ENCODE results near the gene AP5S1. TPM values are rescaled to one million over a fixed set of nuclear protein-coding genes. Genes with fewer than 3 reads are reported as not detected.

Gene AP5S1
- total and polyA plus RNA-seq, 9 of the 15 experiments (the other 6 are each of a cell fraction or from before 2014, with no cell fraction given) = 2.6 to 8.8 (median 4.4) TPM

DNA sequence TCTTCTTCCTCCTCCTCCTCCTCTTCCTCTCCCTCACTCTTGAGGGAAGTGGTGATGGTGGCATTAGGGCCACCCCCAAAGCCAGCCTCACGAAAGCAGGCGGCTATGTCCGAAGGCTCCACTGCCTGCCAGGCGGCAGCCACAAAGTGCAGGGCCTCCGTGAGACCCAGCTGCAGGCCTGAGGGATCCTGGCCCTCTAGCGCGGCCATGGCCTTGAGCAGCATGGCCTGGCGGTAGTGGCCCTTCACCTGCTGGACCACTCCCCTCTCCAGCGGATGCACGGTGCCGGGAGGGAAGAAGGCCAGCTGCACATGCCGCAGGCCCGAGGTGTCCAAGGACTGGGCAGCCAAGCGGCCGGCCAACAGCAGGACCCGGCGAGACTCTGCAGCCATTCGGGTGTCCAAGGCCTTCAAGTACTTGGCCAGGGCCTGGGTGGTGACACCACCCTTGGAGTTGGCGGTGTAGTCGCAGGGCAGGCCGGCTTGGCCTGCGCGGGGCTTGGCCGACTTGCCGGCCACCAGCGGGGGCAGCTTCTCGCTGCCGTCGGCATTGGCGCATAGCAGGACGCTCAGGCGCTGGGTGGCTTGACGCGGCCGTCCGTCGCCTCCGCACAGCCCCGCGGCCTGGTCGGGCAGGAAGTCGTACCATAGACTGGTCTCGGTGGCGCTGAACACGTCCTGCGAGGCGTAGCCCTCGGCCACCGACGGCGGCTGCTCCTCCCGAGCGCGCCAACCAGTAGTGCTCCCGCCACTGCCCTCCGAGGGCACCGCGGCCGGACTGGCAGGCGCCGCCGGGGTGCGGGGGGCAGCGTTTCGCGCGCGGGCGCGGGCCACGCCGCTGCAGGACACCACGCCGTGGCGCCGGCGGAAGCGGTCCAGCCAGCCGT is 34.9 kb upstream of the AP5S1 start:
- Histone ChIP-seq H3K9me1 (ENCODE audit: control insufficient read depth, insufficient read depth, low read length) (no peaks in the 10 kb centered on the region), H3K9ac (ENCODE audit: insufficient read depth in 1 of 2, low read depth in 2 of 2, low read length in 2 of 2) (peak overlapping the region; percentile 60 to 93), H3K79me2 (ENCODE audit: control insufficient read depth, insufficient read depth, low read length) (peaks cover 31% of the 10 kb centered on the region), H3K4me2 (ENCODE audit: insufficient read depth, low read length) (peak overlapping the region; percentile 86), H3K4me3 (peak overlapping the region; percentile 58), H3K36me3 (ENCODE audit: control insufficient read depth, insufficient read depth, low read length) (peaks cover 21% of the 10 kb centered on the region; the same call in 1 of the 3 replicates), H4K20me1 (replicated peaks; ENCODE audit: control insufficient read depth, insufficient read depth, low read length) (peaks cover 6% of the 10 kb centered on the region), H2AFZ (ENCODE audit: low read depth, low read length) (peak overlapping the region; percentile 38; the same call in 1 of the 2 replicates), H3K4me1 (replicated peaks in 1 of 2; ENCODE audit: control insufficient read depth in 2 of 2, insufficient read depth in 2 of 2, low read length in 2 of 2) (peaks cover 8 to 34% of the 10 kb centered on the region in 2 experiments; a peak in 3 of 5 replicates), H3K27ac (ENCODE audit: extremely low read depth, low read depth, low read length) (peak overlapping the region; percentile 72), H3K9me3 (replicated peaks; ENCODE audit: control insufficient read depth, insufficient read depth, low read depth, low read length) (no peaks in the 10 kb centered on the region), H3K27me3 (ENCODE audit: control insufficient read depth in 2 of 2, insufficient read depth in 2 of 2, low read length in 2 of 2) (no peaks in the 10 kb centered on the region)
- DNase-seq (ENCODE audit: extremely low read depth in 1 of 4, low spot score in 3 of 4) (peak in 3 of 4 experiments; percentile 24 to 45 (median 35)), ATAC-seq (peak; percentile 35), FAIRE-seq (no peak)
- in situ Hi-C loops (cut with MboI) = no loop called here
- ChIA-PET CTCF (ENCODE audit: low intra/inter-chr PET ratio) (interaction anchor here (3.4 kb wide), 1 partner anchor 35 kb away, joined by 12 read pairs; the partner anchor contains the start of gene AP5S1), POLR2A (interaction anchor here (0.5 to 1.5 kb wide), 5 partner anchors 10 to 84 kb away, joined by 3 to 4 read pairs (median 3); partner anchors contain the start of gene AP5S1)
- intact Hi-C loops (cut with micrococcal nuclease) = loop anchor here (2.0 to 10.0 kb wide), 4 partner anchors 35 to 409 kb away; partner anchors contain the start of genes AP5S1 and MAVS
- 4% methylated on average over 44 of the region's 79 CpGs for WGBS (ENCODE audit: insufficient coverage, low coverage, missing lambda C conversion rate)
- no TSS peak for BruUV-seq (replicated peaks)
- TF ChIP-seq, protein P1, sequence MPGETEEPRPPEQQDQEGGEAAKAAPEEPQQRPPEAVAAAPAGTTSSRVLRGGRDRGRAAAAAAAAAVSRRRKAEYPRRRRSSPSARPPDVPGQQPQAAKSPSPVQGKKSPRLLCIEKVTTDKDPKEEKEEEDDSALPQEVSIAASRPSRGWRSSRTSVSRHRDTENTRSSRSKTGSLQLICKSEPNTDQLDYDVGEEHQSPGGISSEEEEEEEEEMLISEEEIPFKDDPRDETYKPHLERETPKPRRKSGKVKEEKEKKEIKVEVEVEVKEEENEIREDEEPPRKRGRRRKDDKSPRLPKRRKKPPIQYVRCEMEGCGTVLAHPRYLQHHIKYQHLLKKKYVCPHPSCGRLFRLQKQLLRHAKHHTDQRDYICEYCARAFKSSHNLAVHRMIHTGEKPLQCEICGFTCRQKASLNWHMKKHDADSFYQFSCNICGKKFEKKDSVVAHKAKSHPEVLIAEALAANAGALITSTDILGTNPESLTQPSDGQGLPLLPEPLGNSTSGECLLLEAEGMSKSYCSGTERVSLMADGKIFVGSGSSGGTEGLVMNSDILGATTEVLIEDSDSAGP (CRISPR knock-in tag; IDR thresholded peaks at IDR 0.05) = 0 out of 2 replicates have a peak, but pooled peaks have one; percentile 10
- TF ChIP-seq FOXP1 (CRISPR knock-in tag; IDR thresholded peaks at IDR 0.05) = peak; percentile 83
- TF ChIP-seq, protein P2, sequence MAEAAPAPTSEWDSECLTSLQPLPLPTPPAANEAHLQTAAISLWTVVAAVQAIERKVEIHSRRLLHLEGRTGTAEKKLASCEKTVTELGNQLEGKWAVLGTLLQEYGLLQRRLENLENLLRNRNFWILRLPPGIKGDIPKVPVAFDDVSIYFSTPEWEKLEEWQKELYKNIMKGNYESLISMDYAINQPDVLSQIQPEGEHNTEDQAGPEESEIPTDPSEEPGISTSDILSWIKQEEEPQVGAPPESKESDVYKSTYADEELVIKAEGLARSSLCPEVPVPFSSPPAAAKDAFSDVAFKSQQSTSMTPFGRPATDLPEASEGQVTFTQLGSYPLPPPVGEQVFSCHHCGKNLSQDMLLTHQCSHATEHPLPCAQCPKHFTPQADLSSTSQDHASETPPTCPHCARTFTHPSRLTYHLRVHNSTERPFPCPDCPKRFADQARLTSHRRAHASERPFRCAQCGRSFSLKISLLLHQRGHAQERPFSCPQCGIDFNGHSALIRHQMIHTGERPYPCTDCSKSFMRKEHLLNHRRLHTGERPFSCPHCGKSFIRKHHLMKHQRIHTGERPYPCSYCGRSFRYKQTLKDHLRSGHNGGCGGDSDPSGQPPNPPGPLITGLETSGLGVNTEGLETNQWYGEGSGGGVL (CRISPR knock-in tag; IDR thresholded peaks at IDR 0.05) = no peak
- TF ChIP-seq, protein P3, sequence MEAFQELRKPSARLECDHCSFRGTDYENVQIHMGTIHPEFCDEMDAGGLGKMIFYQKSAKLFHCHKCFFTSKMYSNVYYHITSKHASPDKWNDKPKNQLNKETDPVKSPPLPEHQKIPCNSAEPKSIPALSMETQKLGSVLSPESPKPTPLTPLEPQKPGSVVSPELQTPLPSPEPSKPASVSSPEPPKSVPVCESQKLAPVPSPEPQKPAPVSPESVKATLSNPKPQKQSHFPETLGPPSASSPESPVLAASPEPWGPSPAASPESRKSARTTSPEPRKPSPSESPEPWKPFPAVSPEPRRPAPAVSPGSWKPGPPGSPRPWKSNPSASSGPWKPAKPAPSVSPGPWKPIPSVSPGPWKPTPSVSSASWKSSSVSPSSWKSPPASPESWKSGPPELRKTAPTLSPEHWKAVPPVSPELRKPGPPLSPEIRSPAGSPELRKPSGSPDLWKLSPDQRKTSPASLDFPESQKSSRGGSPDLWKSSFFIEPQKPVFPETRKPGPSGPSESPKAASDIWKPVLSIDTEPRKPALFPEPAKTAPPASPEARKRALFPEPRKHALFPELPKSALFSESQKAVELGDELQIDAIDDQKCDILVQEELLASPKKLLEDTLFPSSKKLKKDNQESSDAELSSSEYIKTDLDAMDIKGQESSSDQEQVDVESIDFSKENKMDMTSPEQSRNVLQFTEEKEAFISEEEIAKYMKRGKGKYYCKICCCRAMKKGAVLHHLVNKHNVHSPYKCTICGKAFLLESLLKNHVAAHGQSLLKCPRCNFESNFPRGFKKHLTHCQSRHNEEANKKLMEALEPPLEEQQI (IDR thresholded peaks at IDR 0.05) = no peak
- TF ChIP-seq GATAD2A (IDR thresholded peaks at IDR 0.05) = no peak
- TF ChIP-seq POLR2G (IDR thresholded peaks at IDR 0.05; ENCODE audit: low read depth, low read length) = peak; percentile 5; the same call in 1 of the 2 replicates
- TF ChIP-seq, protein P4, sequence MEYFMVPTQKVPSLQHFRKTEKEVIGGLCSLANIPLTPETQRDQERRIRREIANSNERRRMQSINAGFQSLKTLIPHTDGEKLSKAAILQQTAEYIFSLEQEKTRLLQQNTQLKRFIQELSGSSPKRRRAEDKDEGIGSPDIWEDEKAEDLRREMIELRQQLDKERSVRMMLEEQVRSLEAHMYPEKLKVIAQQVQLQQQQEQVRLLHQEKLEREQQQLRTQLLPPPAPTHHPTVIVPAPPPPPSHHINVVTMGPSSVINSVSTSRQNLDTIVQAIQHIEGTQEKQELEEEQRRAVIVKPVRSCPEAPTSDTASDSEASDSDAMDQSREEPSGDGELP (CRISPR knock-in tag; IDR thresholded peaks at IDR 0.05; ENCODE audit: borderline replicate concordance) = peak; percentile 38; the same call in 1 of the 2 replicates
- no peak for TF ChIP-seq ZFP36 (IDR thresholded peaks at IDR 0.05; ENCODE audit: low read depth, low read length, partially characterized antibody)
- TF ChIP-seq PCBP1 (IDR thresholded peaks at IDR 0.05; ENCODE audit: low read depth, low read length, poor library complexity, severe bottlenecking) = no peak
- no peak for TF ChIP-seq MYNN (IDR thresholded peaks at IDR 0.05)
- TF ChIP-seq MYNN (CRISPR knock-in tag; IDR thresholded peaks at IDR 0.05) = no peak
- TF ChIP-seq GABPB1 (CRISPR knock-in tag; IDR thresholded peaks at IDR 0.05) = 0 out of 2 replicates have a peak, but pooled peaks have one; percentile 4
- no peak for TF ChIP-seq KLF13 (tag; IDR thresholded peaks at IDR 0.05; ENCODE audit: borderline replicate concordance, low read depth)

Data from K562 (cell line).